RWPE1 (cell line): Measurements from ENCODE around the gene CAMK2G.

Experiments
- CTCF ChIA-PET: fragments of 350-600 bp; sonication (Branson Sonifier 250); formaldehyde crosslinking; extraction: SDS; loops from one replicate; lab custom pipeline; 2021; lab: Yijun Ruan, JAX
- POLR2A ChIA-PET: fragments of 400-600 bp; formaldehyde crosslinking; extraction: SDS; loops from one replicate; lab custom pipeline; 2020; ENCODE audit warnings: antibody characterized with exemption; ENCODE audit not compliant: low non-redundant PET; lab: Yijun Ruan, JAX
- DNase-seq: peaks from one replicate; pipeline ENCODE4 v3.0.0; 2012; ENCODE audit warnings: low spot score
- H3K27ac ChIP-seq: fragments of 450-650 bp; 2 replicates; pipeline ENCODE4 v1.5.1; 2017
- CTCF ChIP-seq: fragments of 450-650 bp; conservative IDR thresholded peaks from 2 replicates; pipeline ENCODE4 v1.5.1; 2017; ENCODE audit warnings: low read depth, mild to moderate bottlenecking

The CAMK2G gene

GRCh38 chr10:73910401-73910763, 36.0 kb upstream of the CAMK2G start:
- DNase-seq = no peak
- H3K27ac ChIP-seq = peak overlapping the region; percentile 89
- CTCF ChIA-PET = interaction anchor here (0.6 to 5.5 kb wide), 6 partner anchors 9 to 83 kb away, joined by 3 to 29 read pairs (median 3); no protein-coding TSS in a partner anchor
- POLR2A ChIA-PET = interaction anchor here (0.6 to 6.0 kb wide), 2 partner anchors 20 to 22 kb away, joined by 5 to 28 read pairs; no protein-coding TSS in a partner anchor
- no peak for TF ChIP-seq CTCF

GRCh38 chr10:73909540-73910115, 35.3 kb upstream of the CAMK2G start:
- CTCF ChIA-PET = interaction anchor here (1.3 to 5.5 kb wide), 2 partner anchors 22 to 31 kb away, joined by 7 to 29 read pairs; no protein-coding TSS in a partner anchor

GRCh38 chr10:73908853-73909539, 34.6 kb upstream of the CAMK2G start:
- peak; percentile 85 for DNase-seq
- ChIA-PET CTCF (interaction anchor here (5.5 kb wide), 1 partner anchor 21 kb away, joined by 29 read pairs; no protein-coding TSS in a partner anchor), POLR2A (interaction anchor here (1.0 kb wide), 1 partner anchor 21 kb away, joined by 3 read pairs; no protein-coding TSS in a partner anchor)

More at GRCh38 chr10:73909540-73910115, 35.3 kb upstream of the CAMK2G start:
- POLR2A ChIA-PET = interaction anchor here (0.6 to 6.0 kb wide), 3 partner anchors 19 to 22 kb away, joined by 3 to 28 read pairs (median 5); no protein-coding TSS in a partner anchor
- peak overlapping the region; percentile 97 for H3K27ac ChIP-seq
- no peak for TF ChIP-seq CTCF
- DNase-seq = no peak

GRCh38 chr10:73907841-73908517, 33.6 kb upstream of the CAMK2G start:
- TF ChIP-seq CTCF = no peak
- ChIA-PET CTCF (interaction anchor here (1.0 kb wide), 1 partner anchor 19 kb away, joined by 4 read pairs; no protein-coding TSS in a partner anchor), POLR2A (no interaction called here)
- DNase-seq = no peak
- peak overlapping the region; percentile 97 for H3K27ac ChIP-seq

More at GRCh38 chr10:73908853-73909539, 34.6 kb upstream of the CAMK2G start:
- no peak for TF ChIP-seq CTCF
- peak overlapping the region; percentile 97 for H3K27ac ChIP-seq

- POLR2A ChIA-PET = interaction anchor here (0.7 to 0.9 kb wide), 2 partner anchors 17 to 19 kb away, joined by 3 to 4 read pairs; no protein-coding TSS in a partner anchor
- CTCF ChIA-PET = interaction anchor here (0.6 to 1.2 kb wide), 4 partner anchors 17 to 1110 kb away, joined by 4 to 6 read pairs (median 4); no protein-coding TSS in a partner anchor
- H3K27ac ChIP-seq = peak overlapping the region; percentile 97
- TF ChIP-seq CTCF = no peak
- peak; percentile 85 for DNase-seq
These were observed 32.4 kb upstream of the CAMK2G start for GRCh38 chr10:73906524-73907447.
